GM04503 (cell line): ENCODE data around the gene SNRNP200.
"Not testable (repeated sequence)": the region's sequence is repeated elsewhere in the genome, so short reads cannot be mapped to it uniquely, and the experiment has no call there.

Experiments used
- DNase-seq: peaks from one replicate; pipeline ENCODE4 v3.0.0-alpha.2; 2012; ENCODE audit warnings: low read depth

SNRNP200 gene

GRCh38 chr2:96325041-96325883 lies 19.9 kb upstream of the SNRNP200 start, which contains the start of gene ITPRIPL1:
Gene ITPRIPL1, plus strand, starts transcription at chr2:96325317. Its CDS starts 523 bp downstream, at chr2:96325840.
- DNase-seq: no peak

- DNase-seq: no peak
Observed at GRCh38 chr2:96324721-96325040, 19.3 kb upstream of the SNRNP200 start.

GRCh38 chr2:96323849-96324248 lies 18.5 kb upstream of the SNRNP200 start:
- DNase-seq: no peak

GRCh38 chr2:96320728-96321622 lies 15.6 kb upstream of the SNRNP200 start:
- no peak for DNase-seq

- no peak for DNase-seq
Observed at GRCh38 chr2:96320326-96320725, 15.0 kb upstream of the SNRNP200 start.

GRCh38 chr2:96319396-96319795 lies 14.1 kb upstream of the SNRNP200 start:
- no peak for DNase-seq

- DNase-seq: no peak
Observed at GRCh38 chr2:96318723-96319122, 13.4 kb upstream of the SNRNP200 start.

- no peak for DNase-seq
Observed at GRCh38 chr2:96317584-96317997, 12.2 kb upstream of the SNRNP200 start.

- no peak for DNase-seq
Observed at GRCh38 chr2:96316999-96317398, 11.7 kb upstream of the SNRNP200 start.

- DNase-seq: peak; percentile 76
Observed at GRCh38 chr2:96315400-96316071, 10.2 kb upstream of the SNRNP200 start.

GRCh38 chr2:96315005-96315399 lies 9.7 kb upstream of the SNRNP200 start:
- no peak for DNase-seq

- DNase-seq: no peak
Observed at GRCh38 chr2:96308248-96308647, 2.9 kb upstream of the SNRNP200 start.

- DNase-seq: no peak
Observed at GRCh38 chr2:96306370-96306769, 1.0 kb upstream of the SNRNP200 start.

GRCh38 chr2:96305979-96306308 lies 598 bp upstream of the SNRNP200 start:
- DNase-seq: no peak

- DNase-seq: no peak
Observed at GRCh38 chr2:96304606-96305005, 740 bp downstream of the SNRNP200 start.

GRCh38 chr2:96301865-96302264 lies 3.5 kb downstream of the SNRNP200 start:
- DNase-seq: no peak

GRCh38 chr2:96296925-96297324 lies 8.4 kb downstream of the SNRNP200 start:
- DNase-seq: no peak

GRCh38 chr2:96294271-96294670 lies 11.1 kb downstream of the SNRNP200 start:
- DNase-seq: not testable (repeated sequence)

- DNase-seq: no peak
Observed at GRCh38 chr2:96291751-96292150, 13.6 kb downstream of the SNRNP200 start.

- DNase-seq: no peak
Observed at GRCh38 chr2:96287273-96287856, 18.0 kb downstream of the SNRNP200 start.

- DNase-seq: no peak
Observed at GRCh38 chr2:96276787-96277499, 28.4 kb downstream of the SNRNP200 start.
